ENCODE measurements around the gene SP100. TPM values are rescaled to one million over a fixed set of nuclear protein-coding genes. Genes with fewer than 3 reads are reported as not detected.
"Not testable (repeated sequence)": the region's sequence is repeated elsewhere in the genome, so short reads cannot be mapped to it uniquely, and the experiment has no call there.

The SP100 gene
- total RNA-seq, 3 donors from 2014 or later = 83.1 to 130 (median 101) TPM

- H3K36me3 ChIP-seq (ENCODE audit: low read depth) = no peaks in the 10 kb centered on the region
- intact Hi-C loops (cut with DNase I, micrococcal nuclease) = no loop called here
- no peaks in the 10 kb centered on the region for H3K4me1 ChIP-seq (ENCODE audit: low read depth)
- TF ChIP-seq CTCF (IDR thresholded peaks at IDR 0.05) = no peak
- peaks cover 4% of the 10 kb centered on the region for H3K9me3 ChIP-seq
- no peak overlapping the region for H3K4me3 ChIP-seq
- no peak for ATAC-seq
- DNase-seq = no peak
Observed at GRCh38 chr2:230400041-230400440, 16.0 kb upstream of the SP100 start.

GRCh38 chr2:230400454-230400853 is 15.5 kb upstream of the SP100 start:
- H3K4me3 ChIP-seq = no peak overlapping the region
- ATAC-seq = no peak
- H3K4me1 ChIP-seq (ENCODE audit: low read depth) = no peaks in the 10 kb centered on the region
- H3K36me3 ChIP-seq (ENCODE audit: low read depth) = no peaks in the 10 kb centered on the region
- intact Hi-C loops (cut with DNase I, micrococcal nuclease) = no loop called here
- TF ChIP-seq CTCF (IDR thresholded peaks at IDR 0.05) = no peak
- DNase-seq = no peak
- H3K9me3 ChIP-seq = peaks cover 2% of the 10 kb centered on the region

DNA sequence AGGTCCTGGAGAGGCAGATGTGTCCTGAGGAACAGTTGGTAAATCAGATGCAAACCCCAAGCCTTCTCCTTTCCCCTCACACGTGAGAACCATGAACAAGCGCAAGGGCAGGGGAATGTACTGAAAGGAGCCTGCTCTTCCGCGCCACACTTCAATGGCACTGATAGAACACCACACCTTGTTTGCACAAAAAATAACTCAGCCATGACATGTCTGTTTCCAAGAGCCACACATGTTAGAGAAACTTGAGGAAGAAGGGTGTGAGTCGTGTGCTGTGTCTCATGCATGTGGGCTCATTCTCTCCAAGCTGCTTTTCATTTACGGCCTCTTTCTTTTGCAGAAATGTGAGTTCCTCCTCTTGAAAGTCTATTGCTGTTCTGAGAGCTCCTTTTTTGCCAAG is 15.0 kb upstream of the SP100 start:
- intact Hi-C loops (cut with DNase I, micrococcal nuclease); ATAC-seq; H3K9me3 ChIP-seq; H3K4me1 ChIP-seq (ENCODE audit: low read depth); H3K4me3 ChIP-seq; DNase-seq; H3K36me3 ChIP-seq (ENCODE audit: low read depth): not testable (repeated sequence)

GRCh38 chr2:230403746-230404145 is 12.3 kb upstream of the SP100 start:
- Histone ChIP-seq H3K4me3 (no peak overlapping the region), H3K36me3 (ENCODE audit: low read depth) (no peaks in the 10 kb centered on the region), H3K9me3 (no peaks in the 10 kb centered on the region), H3K4me1 (ENCODE audit: low read depth) (no peaks in the 10 kb centered on the region)
- intact Hi-C loops (cut with DNase I, micrococcal nuclease) = no loop called here
- DNase-seq = no peak
- no peak for ATAC-seq
- no peak for TF ChIP-seq CTCF (IDR thresholded peaks at IDR 0.05)

- H3K36me3 ChIP-seq (ENCODE audit: low read depth) = no peaks in the 10 kb centered on the region
- DNase-seq (no peak), ATAC-seq (no peak)
- H3K4me1 ChIP-seq (ENCODE audit: low read depth) = peaks cover 4% of the 10 kb centered on the region
- intact Hi-C loops (cut with DNase I, micrococcal nuclease) = no loop called here
- no peaks in the 10 kb centered on the region for H3K9me3 ChIP-seq
- no peak for TF ChIP-seq CTCF (IDR thresholded peaks at IDR 0.05)
- no peak overlapping the region for H3K4me3 ChIP-seq
Observed at GRCh38 chr2:230405824-230406223, 10.2 kb upstream of the SP100 start.

DNA sequence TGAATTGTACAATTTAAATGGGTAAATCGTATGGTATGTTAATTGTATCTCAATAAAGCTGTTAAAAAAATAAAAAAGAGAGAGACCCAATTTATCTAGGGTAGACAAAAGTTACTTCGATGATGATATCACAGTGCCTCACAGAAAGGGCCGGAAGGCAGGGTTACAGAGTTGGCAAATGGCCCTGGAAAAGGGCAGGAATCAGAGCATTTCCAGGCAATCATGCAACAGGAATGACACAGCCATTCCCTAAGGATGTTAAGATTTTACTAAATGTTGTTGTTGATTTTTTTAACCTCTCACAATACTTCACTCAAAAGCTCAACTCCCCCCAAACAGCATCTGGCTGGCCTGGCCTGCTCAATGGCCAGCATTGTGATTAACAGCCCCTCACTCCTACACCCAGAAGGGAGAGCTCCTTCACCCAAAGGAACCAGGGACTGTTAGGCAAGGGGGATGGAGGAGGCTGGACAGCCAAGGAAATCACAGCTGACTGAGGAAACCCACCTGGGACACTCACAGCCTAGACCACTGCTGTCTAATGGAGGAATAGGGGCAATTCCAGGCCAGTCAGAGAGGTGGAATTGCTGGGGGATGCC is 7.7 kb upstream of the SP100 start:
- ATAC-seq = no peak
- no peak for TF ChIP-seq CTCF (IDR thresholded peaks at IDR 0.05)
- H3K36me3 ChIP-seq (ENCODE audit: low read depth) = no peaks in the 10 kb centered on the region

DNA sequence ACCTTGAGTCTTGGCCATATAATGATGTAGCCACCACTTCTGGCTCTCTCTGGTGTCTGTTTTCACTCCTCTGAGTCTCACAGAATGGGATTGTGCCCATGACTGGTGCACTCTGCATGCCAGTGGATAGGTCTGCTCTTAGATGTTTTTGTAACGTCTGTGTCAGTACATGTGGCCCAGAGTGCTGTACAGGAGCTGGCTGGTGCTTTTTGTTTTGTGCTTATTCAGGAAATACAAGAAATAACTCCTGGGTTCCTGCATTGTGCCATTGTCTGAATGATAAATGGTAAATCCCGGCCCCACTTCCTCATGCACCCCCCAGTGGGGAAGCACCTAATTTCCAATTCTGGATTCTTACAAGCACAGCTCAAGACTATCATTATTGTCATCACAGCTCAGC is 6.7 kb upstream of the SP100 start:
- H3K9me3 ChIP-seq; H3K36me3 ChIP-seq (ENCODE audit: low read depth); H3K4me1 ChIP-seq (ENCODE audit: low read depth); DNase-seq; ATAC-seq; H3K4me3 ChIP-seq; intact Hi-C loops (cut with DNase I, micrococcal nuclease): not testable (repeated sequence)

More for the DNA sequence above, 7.7 kb upstream of the SP100 start:
- no peak overlapping the region for H3K4me3 ChIP-seq
- peaks cover 7% of the 10 kb centered on the region for H3K4me1 ChIP-seq (ENCODE audit: low read depth)
- no peak for DNase-seq
- intact Hi-C loops (cut with DNase I, micrococcal nuclease) = no loop called here
- no peaks in the 10 kb centered on the region for H3K9me3 ChIP-seq

Measured in mucosa of descending colon (tissue), 3 donors.